NT2/D1 (cell line): ENCODE results near the gene OSBPL2.

Source experiments
- DNase-seq: peaks from one replicate; pipeline ENCODE4 v3.0.0-alpha.2; 2011; ENCODE audit warnings: low read depth, low spot score
- H3K27me3 ChIP-seq: 2 replicates; pipeline ENCODE4 v1.6.0; 2011; ENCODE audit warnings: mild to moderate bottlenecking; ENCODE audit not compliant: insufficient read length, insufficient read depth
- H3K36me3 ChIP-seq: 2 replicates; pipeline ENCODE4 v1.6.1; 2011; ENCODE audit warnings: mild to moderate bottlenecking, low read length, mixed read lengths; ENCODE audit not compliant: insufficient read depth, insufficient read length
- H3K4me1 ChIP-seq: 2 replicates; pipeline ENCODE4 v1.5.1; 2011; ENCODE audit not compliant: insufficient read depth, insufficient read length
- H3K4me3 ChIP-seq: 2 replicates; pipeline ENCODE4 v1.5.1; 2011; ENCODE audit warnings: low read depth; ENCODE audit not compliant: insufficient read length
- H3K9ac ChIP-seq: 2 replicates; pipeline ENCODE4 v1.6.0; 2011; ENCODE audit warnings: low read depth; ENCODE audit not compliant: insufficient read length
- H3K9me3 ChIP-seq: 2 replicates; pipeline ENCODE4 v1.5.1; 2011; ENCODE audit warnings: mild to moderate bottlenecking, low read length; ENCODE audit not compliant: insufficient read depth
- SUZ12 ChIP-seq: IDR thresholded peaks from 2 replicates; pipeline ENCODE4 v1.6.1; 2011; ENCODE audit not compliant: insufficient read length, insufficient read depth; ENCODE audit errors: extremely low read depth
- YY1 ChIP-seq: IDR thresholded peaks from 2 replicates; pipeline ENCODE4 v1.6.1; 2011; ENCODE audit not compliant: insufficient read length, insufficient read depth
- ZNF274 ChIP-seq: IDR thresholded peaks from 2 replicates; pipeline ENCODE4 v1.6.1; 2011; ENCODE audit warnings: mild to moderate bottlenecking, low read depth, low read length

The OSBPL2 gene

GRCh38 chr20:62244644-62245108 is 6.4 kb downstream of the OSBPL2 start:
- peaks cover 7% of the 10 kb centered on the region for H3K4me1 ChIP-seq
- DNase-seq: no peak
- H3K9me3 ChIP-seq: no peaks in the 10 kb centered on the region
- H3K36me3 ChIP-seq: peaks cover 26% of the 10 kb centered on the region
- no peak for TF ChIP-seq ZNF274
- H3K9ac ChIP-seq: no peak overlapping the region
- H3K27me3 ChIP-seq: no peaks in the 10 kb centered on the region
- H3K4me3 ChIP-seq: no peak overlapping the region

GRCh38 chr20:62245911-62246280 is 7.6 kb downstream of the OSBPL2 start:
- H3K9me3 ChIP-seq: no peaks in the 10 kb centered on the region
- H3K9ac ChIP-seq: no peak overlapping the region
- peaks cover 23% of the 10 kb centered on the region for H3K36me3 ChIP-seq
- no peak overlapping the region for H3K4me3 ChIP-seq
- TF ChIP-seq YY1 (no peak), ZNF274 (no peak), SUZ12 (no peak)
- no peaks in the 10 kb centered on the region for H3K27me3 ChIP-seq
- peaks cover 7% of the 10 kb centered on the region for H3K4me1 ChIP-seq
- DNase-seq: no peak

- Histone ChIP-seq H3K9ac (no peak overlapping the region), H3K27me3 (no peaks in the 10 kb centered on the region), H3K4me3 (no peak overlapping the region), H3K4me1 (peaks cover 7% of the 10 kb centered on the region), H3K9me3 (no peaks in the 10 kb centered on the region), H3K36me3 (peaks cover 21% of the 10 kb centered on the region)
- TF ChIP-seq SUZ12: no peak
- TF ChIP-seq YY1: no peak
- TF ChIP-seq ZNF274: no peak
- DNase-seq: no peak
These were observed 8.1 kb downstream of the OSBPL2 start for GRCh38 chr20:62246431-62246830.

GRCh38 chr20:62246872-62247652 is 8.7 kb downstream of the OSBPL2 start:
- TF ChIP-seq YY1 (no peak), SUZ12 (no peak), ZNF274 (no peak)
- H3K4me1 ChIP-seq: peaks cover 7% of the 10 kb centered on the region
- H3K9me3 ChIP-seq: no peaks in the 10 kb centered on the region
- DNase-seq: no peak
- H3K4me3 ChIP-seq: no peak overlapping the region
- no peak overlapping the region for H3K9ac ChIP-seq
- H3K27me3 ChIP-seq: no peaks in the 10 kb centered on the region
- H3K36me3 ChIP-seq: peaks cover 18% of the 10 kb centered on the region

GRCh38 chr20:62248890-62249560 is 10.7 kb downstream of the OSBPL2 start:
- H3K9me3 ChIP-seq: no peaks in the 10 kb centered on the region

GRCh38 chr20:62252342-62252966 is 14.1 kb downstream of the OSBPL2 start:
- no peak for DNase-seq
- no peak overlapping the region for H3K9ac ChIP-seq
- H3K4me1 ChIP-seq: peaks cover 7% of the 10 kb centered on the region
- H3K4me3 ChIP-seq: no peak overlapping the region
- H3K9me3 ChIP-seq: no peaks in the 10 kb centered on the region
- H3K36me3 ChIP-seq: peaks cover 15% of the 10 kb centered on the region
- H3K27me3 ChIP-seq: no peaks in the 10 kb centered on the region
- TF ChIP-seq ZNF274: no peak

More at GRCh38 chr20:62248890-62249560, 10.7 kb downstream of the OSBPL2 start:
- Histone ChIP-seq H3K4me3 (no peak overlapping the region), H3K36me3 (peaks cover 7% of the 10 kb centered on the region), H3K4me1 (peaks cover 11% of the 10 kb centered on the region), H3K9ac (no peak overlapping the region), H3K27me3 (no peaks in the 10 kb centered on the region)
- TF ChIP-seq ZNF274 (no peak), YY1 (no peak)
- DNase-seq: no peak

- Histone ChIP-seq H3K4me3 (no peak overlapping the region), H3K9ac (no peak overlapping the region), H3K9me3 (no peaks in the 10 kb centered on the region), H3K36me3 (peaks cover 16% of the 10 kb centered on the region), H3K27me3 (no peaks in the 10 kb centered on the region), H3K4me1 (peaks cover 7% of the 10 kb centered on the region)
- TF ChIP-seq YY1 (no peak), ZNF274 (no peak), SUZ12 (no peak)
- DNase-seq: no peak
These were observed 15.1 kb downstream of the OSBPL2 start for GRCh38 chr20:62253398-62253797.
